H1 (cell line): ENCODE data around the gene PACS1. TPM values are rescaled to one million over a fixed set of nuclear protein-coding genes. Genes with fewer than 3 reads are reported as not detected.

Source experiments
- CTCF ChIA-PET: fragments of 300-600 bp; sonication (Branson Sonifier 250); formaldehyde crosslinking; loops from one replicate; lab custom pipeline; 2021; ENCODE audit not compliant: partially characterized antibody; lab: Charles Lee
- POLR2A ChIA-PET: fragments of 300-600 bp; sonication (Branson Sonifier 250); formaldehyde crosslinking; loops from one replicate; lab custom pipeline; 2021; ENCODE audit warnings: inconsistent platforms; ENCODE audit not compliant: partially characterized antibody; lab: Charles Lee
- DNase-seq, 2 experiments: peaks; one replicate each; pipeline versions ENCODE4 v3.0.0 to v3.0.0-alpha.2; 2010 to 2022; ENCODE audit warnings: low spot score in 2 of 2, low read depth in 1 of 2, mixed read lengths in 1 of 2
- FAIRE-seq: peaks from 2 replicates; lab custom pipeline; 2011; peaks lifted over from hg19 to GRCh38; lab: Jason Lieb, UNC
- H2AFZ ChIP-seq: 2 replicates; pipeline ENCODE4 v1.8.1; 2012; ENCODE audit warnings: low read length, inconsistent platforms
- H2AK5ac ChIP-seq: 2 replicates; pipeline ENCODE4 v1.6.1; 2013; ENCODE audit warnings: low read depth, low read length
- H2BK120ac ChIP-seq: replicated peaks from 2 replicates; pipeline ENCODE3; 2013; ENCODE audit warnings: low read depth, low read length, inconsistent platforms
- H2BK12ac ChIP-seq: 2 replicates; pipeline ENCODE4 v1.6.1; 2013; ENCODE audit warnings: low read depth, low read length
- H2BK15ac ChIP-seq: 2 replicates; pipeline ENCODE4 v1.6.1; 2013; ENCODE audit warnings: low read length
- H2BK20ac ChIP-seq: 2 replicates; pipeline ENCODE4 v1.6.1; 2013; ENCODE audit warnings: low read length
- H2BK5ac ChIP-seq: 2 replicates; pipeline ENCODE4 v1.6.1; 2013; ENCODE audit warnings: low read depth, low read length
- H3K14ac ChIP-seq: 2 replicates; pipeline ENCODE4 v1.6.1; 2013; ENCODE audit warnings: inconsistent platforms; ENCODE audit not compliant: insufficient read length
- H3K18ac ChIP-seq: 2 replicates; pipeline ENCODE4 v1.6.1; 2013; ENCODE audit warnings: low read length; ENCODE audit errors: extremely low read depth
- H3K23ac ChIP-seq: 2 replicates; pipeline ENCODE4 v1.6.1; 2013; ENCODE audit warnings: inconsistent platforms; ENCODE audit not compliant: insufficient read length
- H3K23me2 ChIP-seq: 2 replicates; pipeline ENCODE4 v1.6.1; 2013; ENCODE audit warnings: low read depth, low read length
- H3K27ac ChIP-seq: 2 replicates; pipeline ENCODE4 v1.6.1; 2011; ENCODE audit warnings: low read depth, low read length, inconsistent platforms
- H3K27me3 ChIP-seq, 4 experiments: replicated peaks in 1 of 4; 1 replicate in 1 of 4; 2 replicates in 3 of 4; pipeline versions ENCODE4 v1.6.1 to v1.8.1; 2011 to 2013; ENCODE audit warnings: low read length in 3 of 4, mild to moderate bottlenecking in 3 of 4, inconsistent platforms in 2 of 4, mixed read lengths in 2 of 4, moderate library complexity in 1 of 4; ENCODE audit not compliant: control insufficient read depth in 3 of 4, insufficient read depth in 3 of 4; ENCODE audit errors: extremely low read depth in 1 of 4
- H3K36me3 ChIP-seq, 4 experiments: 2 replicates each; pipeline versions ENCODE4 v1.6.1 to v1.8.1; 2011 to 2013; ENCODE audit warnings: mild to moderate bottlenecking in 4 of 4, low read length in 3 of 4, moderate library complexity in 2 of 4, control low read depth in 1 of 4, inconsistent platforms in 1 of 4; ENCODE audit not compliant: insufficient read depth in 4 of 4, control insufficient read depth in 2 of 4
- H3K4ac ChIP-seq: replicated peaks from 2 replicates; pipeline ENCODE3; 2013; ENCODE audit warnings: low read length, low read depth, mixed read lengths, inconsistent platforms; ENCODE audit not compliant: insufficient read length
- H3K4me1 ChIP-seq, 4 experiments: replicated peaks in 1 of 4; 1 replicate in 1 of 4; 2 replicates in 3 of 4; pipeline versions ENCODE4 v1.6.1 to v1.8.1; 2011 to 2013; ENCODE audit warnings: low read length in 3 of 4, inconsistent platforms in 2 of 4, mixed read lengths in 1 of 4; ENCODE audit not compliant: insufficient read depth in 4 of 4, control insufficient read depth in 3 of 4
- H3K4me2 ChIP-seq, 2 experiments: 2 replicates each; pipeline versions ENCODE4 v1.6.1 to v1.8.1; 2011 to 2013; ENCODE audit warnings: low read depth in 2 of 2, low read length in 2 of 2, control low read depth in 1 of 2, inconsistent platforms in 1 of 2, mild to moderate bottlenecking in 1 of 2; ENCODE audit not compliant: insufficient read depth in 1 of 2
- H3K4me3 ChIP-seq, 4 experiments: fragments of 200-600, 300-600 bp in 1 of 4; sonication (generic), shearing (Covaris generic), sonication (Bioruptor Twin) in 1 of 4; 2 replicates each; pipeline versions ENCODE4 v1.5.1 to v1.8.1; 2011 to 2016; ENCODE audit warnings: low read length in 4 of 4, low read depth in 3 of 4, control low read depth in 2 of 4, inconsistent platforms in 2 of 4, mild to moderate bottlenecking in 2 of 4, mixed read lengths in 1 of 4, moderate library complexity in 1 of 4; ENCODE audit not compliant: insufficient read depth in 2 of 4; ENCODE audit errors: extremely low read depth in 1 of 4
- H3K56ac ChIP-seq: replicated peaks from 2 replicates; pipeline ENCODE3; 2013; ENCODE audit warnings: low read depth, mild to moderate bottlenecking, mixed read lengths, low read length, inconsistent platforms; ENCODE audit not compliant: insufficient read length
- H3K79me1 ChIP-seq: 2 replicates; pipeline ENCODE4 v1.6.1; 2013; ENCODE audit warnings: low read depth, low read length, control low read depth
- H3K79me2 ChIP-seq, 2 experiments: 2 replicates each; pipeline versions ENCODE4 v1.6.1 to v1.8.1; 2012 to 2013; ENCODE audit warnings: low read length in 2 of 2, mild to moderate bottlenecking in 2 of 2, inconsistent platforms in 1 of 2; ENCODE audit not compliant: insufficient read depth in 2 of 2, control insufficient read depth in 1 of 2
- H3K9ac ChIP-seq, 4 experiments: replicated peaks in 1 of 4; 1 replicate in 1 of 4; 2 replicates in 3 of 4; pipeline versions ENCODE4 v1.6.1 to v1.8.1; 2011 to 2013; ENCODE audit warnings: low read depth in 3 of 4, low read length in 3 of 4, control low read depth in 2 of 4, mild to moderate bottlenecking in 2 of 4, moderate library complexity in 2 of 4, inconsistent platforms in 1 of 4; ENCODE audit errors: extremely low read depth in 1 of 4
- H3K9me3 ChIP-seq, 2 experiments: 2 replicates each; pipeline versions ENCODE4 v1.6.1 to v1.8.1; 2012 to 2013; ENCODE audit warnings: mild to moderate bottlenecking in 2 of 2, moderate library complexity in 2 of 2, control low read depth in 1 of 2, inconsistent platforms in 1 of 2, low read depth in 1 of 2, low read length in 1 of 2, mixed read lengths in 1 of 2; ENCODE audit not compliant: insufficient read depth in 2 of 2
- H4K20me1 ChIP-seq, 2 experiments: replicated peaks in 1 of 2; 2 replicates each; pipeline versions ENCODE3 to v1.8.1; 2011 to 2013; ENCODE audit warnings: inconsistent platforms in 2 of 2, low read length in 2 of 2, mild to moderate bottlenecking in 1 of 2; ENCODE audit not compliant: insufficient read depth in 2 of 2, control insufficient read depth in 1 of 2
- H4K5ac ChIP-seq: 2 replicates; pipeline ENCODE4 v1.6.1; 2013; ENCODE audit warnings: low read length, low read depth, mixed read lengths, inconsistent platforms; ENCODE audit not compliant: insufficient read length
- H4K8ac ChIP-seq: 2 replicates; pipeline ENCODE4 v1.8.0; 2013; ENCODE audit warnings: mild to moderate bottlenecking, moderate library complexity, low read length, inconsistent platforms; ENCODE audit not compliant: insufficient read depth; ENCODE audit errors: extremely low read depth
- H4K91ac ChIP-seq: replicated peaks from 2 replicates; pipeline ENCODE3; 2013; ENCODE audit warnings: low read length, mixed read lengths, inconsistent platforms; ENCODE audit not compliant: insufficient read length
- ATF3 ChIP-seq: IDR thresholded peaks from 2 replicates; pipeline ENCODE4 v1.6.1; 2011; ENCODE audit warnings: low read depth, mild to moderate bottlenecking, low read length; ENCODE audit not compliant: insufficient read depth
- EZH2 ChIP-seq: fragments of 200-600 bp; sonication (generic); IDR thresholded peaks from 2 replicates; pipeline ENCODE4 v1.7.1; 2012; ENCODE audit warnings: low read depth, mild to moderate bottlenecking, moderate library complexity, low read length, inconsistent platforms; ENCODE audit not compliant: severe bottlenecking
- FOSL1 ChIP-seq: IDR thresholded peaks from 2 replicates; pipeline ENCODE4 v1.6.1; 2011; ENCODE audit warnings: mild to moderate bottlenecking, low read depth, low read length, moderate library complexity; ENCODE audit not compliant: insufficient read depth
- POLR2A ChIP-seq, 2 experiments: IDR thresholded peaks; 1 replicate in 1 of 2; 2 replicates in 1 of 2; pipeline ENCODE4 v1.6.1; 2011; ENCODE audit warnings: low read depth in 2 of 2, low read length in 2 of 2, mild to moderate bottlenecking in 2 of 2; ENCODE audit errors: control extremely low read depth in 1 of 2
- RFX5 ChIP-seq: IDR thresholded peaks from 2 replicates; pipeline ENCODE4 v1.6.1; 2011; ENCODE audit warnings: low read depth, low read length, improper control_type of control experiment, borderline replicate concordance
- SIRT6 ChIP-seq: IDR thresholded peaks from one replicate; pipeline ENCODE4 v1.7.1; 2012; ENCODE audit warnings: low read length, inconsistent platforms
- SP4 ChIP-seq: IDR thresholded peaks from 2 replicates; pipeline ENCODE4 v1.6.1; 2012; ENCODE audit warnings: low read length, inconsistent platforms
- WGBS, 2 experiments: shearing (Covaris generic) in 1 of 2; methylation state at CpG; one replicate each; pipeline versions ENCODE4 v1.1.6 to v1.1.7; 2013 to 2015; ENCODE audit warnings: low lambda C conversion rate in 2 of 2, mixed read lengths in 2 of 2, inconsistent platforms in 1 of 2, low coverage in 1 of 2, missing lambda C conversion rate in 1 of 2; ENCODE audit not compliant: insufficient replicate concordance in 2 of 2, insufficient coverage in 1 of 2, insufficient read length in 1 of 2; ENCODE audit errors: extremely low coverage in 1 of 2, missing lambda C conversion rate in 1 of 2; 5-methylcytosine and 5-hydroxymethylcytosine counted together
- polyA plus RNA-seq, 7 experiments: library from polyadenylated mRNA; depleted of rRNA in 3 of 7; stranded (reverse) in 5 of 7; unstranded in 2 of 7; fragments of >200 nt in 5 of 7; fragments of 200-250 nt in 2 of 7; gene quantifications; 1 replicate in 5 of 7; 2 replicates in 1 of 7; 4 replicates in 1 of 7; pipeline versions ENCODE4 v1.2.1 to v1.2.3, GENCODE V29; 2011 to 2013; ENCODE audit warnings: missing spikeins in 2 of 7, mixed read lengths in 2 of 7
- total RNA-seq: library from RNA; stranded (reverse); fragmentation: NEBNext Ultra II Directional; extraction: Animal tissue kit (Norgen Biotek cat#: 25700); gene quantifications from 2 replicates; pipeline ENCODE4 v1.2.1, GENCODE V29; 2021

The PACS1 gene
- total and polyA plus RNA-seq, 2 of the 8 experiments (the other 6 are each of a cell fraction or from before 2014, with no cell fraction given) = 11.5 to 36.0 TPM

GRCh38 chr11:66100272-66101065 lies 30.4 kb downstream of the PACS1 start:
- Histone ChIP-seq H2AK5ac (no peak overlapping the region), H3K18ac (no peak overlapping the region), H3K56ac (no peak overlapping the region), H4K91ac (no peak overlapping the region), H3K36me3 (no peaks in the 10 kb centered on the region), H3K27me3 (no peaks in the 10 kb centered on the region), H2BK120ac (no peak overlapping the region), H2BK5ac (no peak overlapping the region), H4K8ac (no peak overlapping the region), H3K23me2 (no peaks in the 10 kb centered on the region), H3K79me2 (no peaks in the 10 kb centered on the region), H2BK20ac (no peak overlapping the region), H4K20me1 (peaks cover 0 to 3% of the 10 kb centered on the region in 2 experiments), H3K4me3 (no peak overlapping the region), H2AFZ (no peak overlapping the region), H3K23ac (no peak overlapping the region), H3K9ac (no peak overlapping the region), H3K9me3 (no peaks in the 10 kb centered on the region), H3K4me1 (no peaks in the 10 kb centered on the region), H4K5ac (no peak overlapping the region), H3K14ac (no peak overlapping the region), H2BK12ac (no peak overlapping the region), H3K4ac (no peak overlapping the region), H3K4me2 (no peak overlapping the region), H3K27ac (no peak overlapping the region), H3K79me1 (peaks cover 3% of the 10 kb centered on the region; the same call in 1 of the 2 replicates), H2BK15ac (no peak overlapping the region)
- TF ChIP-seq ATF3 (no peak), EZH2 (no peak), SIRT6 (no peak), RFX5 (no peak), SP4 (no peak), FOSL1 (no peak), POLR2A (IDR thresholded peaks at IDR 0.05; ENCODE audit: control extremely low read depth in 1 of 2, low read depth in 2 of 2, low read length in 2 of 2) (no peak)
- DNase-seq (no peak), FAIRE-seq (no peak)
- POLR2A ChIA-PET = no interaction called here
- WGBS, 2 experiments = 91% methylated on average over 14 of the region's 14 CpGs; no CpG with 5 or more reads in 1 of the 2 experiments
- CTCF ChIA-PET = interaction anchor here (0.6 to 1.2 kb wide), 3 partner anchors 12 to 1724 kb away, joined by 3 to 5 read pairs (median 3); no protein-coding TSS in a partner anchor
